Activated CD4-positive, alpha-beta memory T cell treated with anti-CD3 and anti-CD28 coated beads, Interleukin-2, amount 10 ng/mL, durations not matched to agents 7 days and 5 days (primary cell): ENCODE results near the gene PCNT. TPM values are rescaled to one million over a fixed set of nuclear protein-coding genes. Genes with fewer than 3 reads are reported as not detected.
A peak's percentile ranks its signal among the peaks of the same experiment; 100 is the strongest.
"Not testable (repeated sequence)": the region's sequence is repeated elsewhere in the genome, so short reads cannot be mapped to it uniquely, and the experiment has no call there.

Experiments
- CTCF ChIA-PET: fragments of 350-600 bp; sonication (Branson Sonifier 250); formaldehyde crosslinking; loops from one replicate; lab custom pipeline; 2021; ENCODE audit warnings: antibody characterized with exemption, inconsistent platforms; lab: Charles Lee
- POLR2A ChIA-PET: fragments of 350-600 bp; sonication (Branson Sonifier 250); formaldehyde crosslinking; loops from one replicate; lab custom pipeline; 2021; ENCODE audit warnings: antibody characterized with exemption; lab: Charles Lee
- DNase-seq: peaks from one replicate; pipeline ENCODE4 v3.0.0-alpha.2; 2020
- H3K27ac Mint-ChIP-seq: one replicate; pipeline ENCODE4 v1.8.0; 2021; ENCODE audit warnings: mild to moderate bottlenecking, mixed read lengths
- H3K27me3 Mint-ChIP-seq: one replicate; pipeline ENCODE4 v1.8.0; 2021; ENCODE audit warnings: mixed read lengths
- H3K36me3 Mint-ChIP-seq: one replicate; pipeline ENCODE4 v1.8.0; 2021; ENCODE audit warnings: low read depth, mixed read lengths
- H3K4me1 Mint-ChIP-seq: one replicate; pipeline ENCODE4 v1.8.0; 2021; ENCODE audit warnings: mixed read lengths
- H3K4me3 Mint-ChIP-seq: one replicate; pipeline ENCODE4 v1.8.0; 2021; ENCODE audit warnings: mild to moderate bottlenecking, mixed read lengths
- H3K9me3 Mint-ChIP-seq: one replicate; pipeline ENCODE4 v1.8.0; 2021; ENCODE audit warnings: mixed read lengths
- total RNA-seq, 2 experiments: library from RNA; stranded (reverse); gene quantifications; one replicate each; pipeline ENCODE4 v1.2.3, GENCODE V29; 2021

The PCNT gene
- total RNA-seq, 2 experiments from 2014 or later, result 63.7 to 63.9 TPM

DNA sequence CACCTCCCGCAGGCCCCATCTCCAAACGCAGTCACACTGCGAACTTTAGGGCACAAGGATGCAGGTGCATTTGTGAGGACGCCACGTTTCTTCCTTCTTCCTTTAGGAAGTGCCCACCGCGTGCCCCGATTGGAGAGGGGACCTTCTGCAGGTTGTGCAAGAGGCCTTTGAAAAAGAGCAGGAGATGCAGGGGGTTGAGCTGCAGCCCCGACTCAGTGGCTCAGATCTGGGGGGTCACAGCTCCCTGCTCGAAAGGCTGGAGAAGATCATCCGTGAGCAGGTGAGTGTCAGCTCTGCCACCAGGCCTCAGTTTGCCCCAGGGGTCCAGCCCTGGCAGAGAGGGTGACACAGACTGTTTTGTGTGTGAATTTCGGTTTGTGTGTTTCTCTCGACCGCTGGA, 103.6 kb downstream of the PCNT start:
- H3K27me3 Mint-ChIP-seq, result no peaks in the 10 kb centered on the region
- ChIA-PET CTCF (no interaction called here), POLR2A (no interaction called here)
- peaks cover 19% of the 10 kb centered on the region for H3K4me1 Mint-ChIP-seq
- peaks cover 29% of the 10 kb centered on the region for H3K36me3 Mint-ChIP-seq
- H3K4me3 Mint-ChIP-seq, result no peak overlapping the region
- no peak overlapping the region for H3K27ac Mint-ChIP-seq
- no peaks in the 10 kb centered on the region for H3K9me3 Mint-ChIP-seq
- no peak for DNase-seq

DNA sequence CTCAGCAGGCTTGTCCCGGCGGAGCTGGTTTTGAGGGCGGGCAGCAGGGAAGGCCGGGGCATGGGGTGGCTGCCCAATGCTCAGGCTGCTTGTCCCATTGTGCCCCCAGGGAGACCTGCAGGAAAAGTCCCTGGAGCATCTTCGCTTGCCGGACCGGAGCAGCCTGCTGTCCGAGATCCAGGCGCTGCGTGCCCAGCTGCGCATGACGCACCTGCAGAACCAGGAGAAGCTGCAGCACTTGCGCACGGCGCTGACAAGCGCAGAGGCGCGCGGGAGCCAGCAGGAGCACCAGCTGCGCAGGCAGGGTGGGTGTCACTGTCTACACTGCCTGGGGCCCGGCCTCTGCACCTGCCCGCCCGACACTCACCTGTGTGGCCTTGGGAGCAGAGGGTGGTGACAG, 104.3 kb downstream of the PCNT start:
- no peak for DNase-seq
- peaks cover 16% of the 10 kb centered on the region for H3K4me1 Mint-ChIP-seq
- H3K27me3 Mint-ChIP-seq, result no peaks in the 10 kb centered on the region
- H3K36me3 Mint-ChIP-seq, result peaks cover 29% of the 10 kb centered on the region
- CTCF ChIA-PET, result no interaction called here
- H3K9me3 Mint-ChIP-seq, result no peaks in the 10 kb centered on the region
- no peak overlapping the region for H3K4me3 Mint-ChIP-seq
- no peak overlapping the region for H3K27ac Mint-ChIP-seq
- POLR2A ChIA-PET, result no interaction called here

DNA sequence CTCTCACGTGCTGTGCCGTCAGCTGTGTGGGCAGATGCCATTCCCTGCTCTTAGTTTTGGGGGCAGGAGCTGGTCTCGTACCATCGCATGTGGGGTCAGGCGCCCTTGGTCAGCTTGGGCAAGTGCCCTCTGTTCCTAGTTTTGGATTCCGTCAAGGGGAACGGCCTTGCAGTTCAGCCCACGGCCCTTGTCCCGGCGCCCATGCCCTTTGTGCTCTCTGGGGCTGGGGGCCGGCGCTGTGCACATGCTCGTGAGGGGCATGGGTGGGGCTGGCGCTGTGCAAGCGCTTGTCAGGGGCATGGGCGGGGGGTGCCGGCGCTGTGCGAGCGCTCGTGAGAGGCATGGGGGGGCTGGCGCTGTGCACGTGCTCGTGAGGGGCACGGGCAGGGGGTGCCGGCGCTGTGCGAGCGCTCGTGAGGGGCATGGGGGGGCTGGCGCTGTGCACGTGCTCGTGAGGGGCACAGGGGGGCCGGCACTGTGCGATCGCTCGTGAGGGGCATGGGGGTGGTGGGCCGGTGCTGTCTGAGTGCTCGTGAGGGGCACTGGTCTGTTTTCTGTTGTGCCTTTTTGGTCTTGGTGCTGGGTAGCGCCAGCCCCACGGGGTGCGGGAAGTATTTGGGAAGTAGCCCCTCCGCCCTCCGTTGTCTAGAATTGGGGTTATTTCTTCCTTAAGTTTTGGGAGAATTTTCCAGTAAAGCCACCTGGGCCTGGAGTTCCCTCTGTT, 105.2 kb downstream of the PCNT start:
- Mint-ChIP-seq H3K27ac (no peak overlapping the region), H3K27me3 (no peaks in the 10 kb centered on the region), H3K4me3 (no peak overlapping the region), H3K9me3 (no peaks in the 10 kb centered on the region), H3K4me1 (peaks cover 13% of the 10 kb centered on the region), H3K36me3 (peaks cover 29% of the 10 kb centered on the region)
- ChIA-PET POLR2A (no interaction called here), CTCF (no interaction called here)
- no peak for DNase-seq

DNA sequence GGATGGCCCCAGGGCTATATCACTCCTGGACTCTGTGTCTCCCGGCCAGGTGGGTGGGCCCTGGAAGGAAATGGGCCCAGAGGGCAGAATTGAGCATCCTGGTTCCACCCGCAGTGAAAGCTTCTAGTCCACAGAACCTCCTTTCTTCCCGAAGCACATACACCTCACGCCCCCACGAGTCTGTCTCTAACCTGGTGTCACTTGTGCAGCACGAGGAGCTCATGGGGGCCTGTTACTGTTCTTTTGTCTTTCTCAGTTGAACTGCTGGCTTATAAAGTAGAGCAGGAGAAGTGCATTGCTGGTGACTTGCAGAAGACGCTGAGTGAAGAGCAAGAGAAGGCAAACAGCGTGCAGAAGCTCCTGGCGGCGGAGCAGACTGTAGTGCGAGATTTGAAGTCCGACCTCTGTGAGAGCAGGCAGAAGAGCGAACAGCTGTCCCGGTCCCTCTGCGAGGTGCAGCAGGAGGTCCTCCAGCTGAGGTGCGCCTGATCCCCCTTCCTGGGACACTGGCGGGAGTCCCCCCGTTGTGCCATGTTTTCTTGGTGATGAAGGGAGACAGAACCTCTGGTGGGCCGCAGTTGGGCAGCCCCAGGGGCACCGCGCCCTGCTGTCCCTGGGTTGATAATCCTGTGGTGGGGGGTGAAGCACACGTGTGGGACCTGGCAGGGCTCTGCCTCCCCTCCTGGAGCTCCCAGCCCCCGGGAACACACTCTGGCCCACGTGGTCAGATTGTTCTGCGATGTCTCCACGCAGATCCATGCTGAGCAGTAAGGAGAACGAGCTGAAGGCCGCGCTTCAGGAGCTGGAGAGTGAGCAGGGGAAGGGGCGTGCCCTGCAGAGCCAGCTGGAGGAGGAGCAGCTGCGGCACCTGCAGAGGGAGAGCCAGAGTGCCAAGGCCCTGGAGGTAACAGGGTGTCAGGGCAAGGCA, 106.1 kb downstream of the PCNT start:
- Mint-ChIP-seq H3K36me3 (peaks cover 36% of the 10 kb centered on the region), H3K4me3 (no peak overlapping the region), H3K4me1 (peaks cover 7% of the 10 kb centered on the region), H3K27ac (no peak overlapping the region), H3K27me3 (no peaks in the 10 kb centered on the region), H3K9me3 (no peaks in the 10 kb centered on the region)
- POLR2A ChIA-PET, result no interaction called here
- no peak for DNase-seq
- CTCF ChIA-PET, result no interaction called here

DNA sequence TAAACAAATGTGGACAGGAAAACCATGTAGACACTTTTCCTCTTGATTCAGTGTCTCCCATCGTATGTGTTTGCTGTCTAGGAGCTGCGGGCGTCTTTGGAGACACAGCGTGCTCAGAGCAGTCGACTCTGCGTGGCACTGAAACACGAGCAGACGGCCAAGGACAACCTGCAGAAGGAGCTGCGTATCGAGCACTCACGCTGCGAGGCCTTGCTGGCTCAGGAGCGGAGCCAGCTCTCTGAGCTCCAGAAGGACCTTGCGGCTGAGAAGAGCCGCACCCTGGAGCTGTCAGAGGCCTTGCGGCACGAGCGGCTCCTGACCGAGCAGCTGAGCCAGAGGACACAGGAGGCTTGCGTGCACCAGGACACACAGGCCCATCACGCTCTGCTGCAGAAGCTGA, 107.5 kb downstream of the PCNT start:
- Mint-ChIP-seq H3K27ac (no peak overlapping the region), H3K27me3 (no peaks in the 10 kb centered on the region), H3K9me3 (no peaks in the 10 kb centered on the region), H3K4me3 (no peak overlapping the region), H3K36me3 (peaks cover 40% of the 10 kb centered on the region), H3K4me1 (no peaks in the 10 kb centered on the region)
- DNase-seq, result no peak
- CTCF ChIA-PET, result no interaction called here
- POLR2A ChIA-PET, result interaction anchor here (1.1 kb wide), 1 partner anchor 26 kb away, joined by 3 read pairs; no protein-coding TSS in a partner anchor

DNA sequence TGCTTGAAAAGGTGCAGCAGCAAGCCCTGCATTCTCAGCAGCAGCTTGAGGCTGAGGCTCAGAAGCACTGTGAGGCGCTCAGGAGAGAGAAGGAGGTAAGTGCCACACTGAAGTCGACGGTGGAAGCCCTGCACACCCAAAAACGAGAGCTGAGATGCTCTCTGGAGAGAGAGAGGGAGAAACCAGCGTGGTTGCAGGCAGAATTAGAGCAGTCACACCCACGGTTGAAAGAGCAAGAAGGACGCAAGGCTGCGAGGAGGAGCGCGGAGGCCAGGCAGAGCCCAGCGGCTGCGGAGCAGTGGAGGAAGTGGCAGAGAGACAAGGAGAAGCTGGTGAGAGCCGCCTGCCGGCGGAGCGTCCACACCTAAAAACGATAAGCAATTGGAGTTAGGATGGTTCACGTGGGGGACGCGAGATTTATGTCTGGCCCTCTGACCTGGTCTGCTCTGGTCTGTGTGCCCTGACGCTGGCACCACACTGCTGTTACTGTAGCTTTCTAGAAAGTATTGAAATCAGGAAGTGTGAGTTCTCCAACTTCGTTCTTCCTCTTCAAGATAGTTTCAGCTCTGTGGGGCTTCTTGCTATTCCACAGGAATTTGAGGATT, 108.0 kb downstream of the PCNT start:
- no peak overlapping the region for H3K4me3 Mint-ChIP-seq
- peaks cover 45% of the 10 kb centered on the region for H3K36me3 Mint-ChIP-seq
- ChIA-PET CTCF (no interaction called here), POLR2A (interaction anchor here (1.1 kb wide), 1 partner anchor 26 kb away, joined by 3 read pairs; no protein-coding TSS in a partner anchor)
- no peaks in the 10 kb centered on the region for H3K9me3 Mint-ChIP-seq
- H3K4me1 Mint-ChIP-seq, result no peaks in the 10 kb centered on the region
- H3K27ac Mint-ChIP-seq, result no peak overlapping the region
- DNase-seq, result no peak
- no peaks in the 10 kb centered on the region for H3K27me3 Mint-ChIP-seq

DNA sequence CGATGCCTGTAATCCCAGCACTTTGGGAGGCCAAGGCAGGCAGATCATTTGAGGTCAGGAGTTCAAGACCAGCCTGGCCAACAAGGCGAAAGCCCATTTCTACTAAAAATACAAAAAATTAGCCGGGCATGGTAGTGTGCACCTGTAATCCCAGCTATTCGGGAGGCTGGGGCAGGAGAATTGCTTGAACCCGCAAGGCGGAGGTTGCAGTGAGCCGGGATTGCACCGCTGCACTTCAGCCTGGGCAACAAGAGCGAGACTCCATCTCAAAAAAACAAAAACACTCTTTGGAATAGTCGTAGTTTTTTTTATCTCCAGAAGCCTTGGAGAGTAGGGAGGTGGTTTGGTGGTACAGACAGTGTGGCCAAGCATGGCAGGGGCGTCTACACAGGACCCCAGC, 109.2 kb downstream of the PCNT start:
- ChIA-PET CTCF (interaction anchor here (1.7 kb wide), 1 partner anchor 290 kb away, joined by 3 read pairs; no protein-coding TSS in a partner anchor), POLR2A (interaction anchor here (2.0 kb wide), 1 partner anchor 24 kb away, joined by 6 read pairs; no protein-coding TSS in a partner anchor)
- H3K27me3 Mint-ChIP-seq, H3K27ac Mint-ChIP-seq, H3K4me1 Mint-ChIP-seq, H3K9me3 Mint-ChIP-seq, H3K4me3 Mint-ChIP-seq, DNase-seq: not testable (repeated sequence)
- H3K36me3 Mint-ChIP-seq, result peaks cover 52% of the 10 kb centered on the region

DNA sequence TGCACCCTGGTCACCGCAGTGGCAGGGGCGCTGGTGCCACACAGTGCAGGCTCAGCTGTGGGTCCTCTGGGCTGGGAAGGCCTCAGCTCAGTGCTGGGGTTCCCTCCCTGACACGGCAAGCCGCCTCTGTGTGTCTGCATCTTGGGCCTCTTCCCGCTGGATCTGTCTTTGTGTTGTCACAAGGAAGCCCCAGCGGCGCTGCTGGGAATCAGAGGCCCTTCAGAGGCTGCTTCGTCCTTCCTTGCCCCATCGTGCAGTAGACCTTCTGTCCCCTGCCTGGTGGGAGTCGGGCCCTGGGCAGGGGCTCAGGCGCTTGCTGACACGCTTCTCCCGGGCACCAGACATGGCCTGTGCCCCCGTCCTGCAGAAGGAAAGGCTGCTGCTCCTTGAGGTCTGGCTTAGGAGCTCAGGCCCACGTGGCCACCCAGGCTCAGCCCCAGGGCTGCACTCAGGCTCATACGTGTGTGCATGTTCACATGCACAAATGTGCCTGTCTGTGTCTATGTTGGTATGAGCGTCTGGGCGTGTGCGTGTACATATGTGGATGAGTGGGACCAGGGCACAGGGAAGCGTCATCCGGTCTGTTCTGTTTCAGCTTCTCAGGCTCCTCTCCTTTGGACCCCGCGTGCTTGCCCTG, 110.5 kb downstream of the PCNT start:
- no peaks in the 10 kb centered on the region for H3K9me3 Mint-ChIP-seq
- CTCF ChIA-PET, result interaction anchor here (1.7 kb wide), 1 partner anchor 291 kb away, joined by 3 read pairs; no protein-coding TSS in a partner anchor
- H3K4me1 Mint-ChIP-seq, result no peaks in the 10 kb centered on the region
- H3K4me3 Mint-ChIP-seq, result no peak overlapping the region
- no peak overlapping the region for H3K27ac Mint-ChIP-seq
- H3K27me3 Mint-ChIP-seq, result no peaks in the 10 kb centered on the region
- no peak for DNase-seq
- H3K36me3 Mint-ChIP-seq, result peaks cover 60% of the 10 kb centered on the region
- POLR2A ChIA-PET, result interaction anchor here (2.0 kb wide), 1 partner anchor 23 kb away, joined by 6 read pairs; no protein-coding TSS in a partner anchor

DNA sequence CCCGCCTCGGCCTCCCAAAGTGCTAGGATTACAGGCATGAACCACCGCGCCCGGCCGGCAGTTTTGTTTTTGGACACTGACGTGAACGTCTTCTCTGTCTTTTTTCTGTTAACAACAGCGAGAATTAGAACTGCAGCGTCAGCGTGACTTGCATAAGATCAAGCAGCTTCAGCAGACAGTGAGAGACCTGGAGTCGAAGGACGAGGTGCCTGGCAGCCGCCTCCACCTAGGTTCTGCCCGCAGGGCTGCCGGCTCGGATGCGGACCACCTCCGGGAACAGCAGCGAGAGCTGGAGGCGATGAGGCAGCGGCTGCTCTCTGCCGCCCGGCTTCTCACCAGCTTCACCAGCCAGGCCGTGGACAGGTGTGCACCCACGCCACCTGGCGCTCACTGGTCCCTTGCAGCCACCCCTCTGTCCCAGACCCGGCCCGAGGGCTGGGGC, 111.9 kb downstream of the PCNT start:
- Mint-ChIP-seq H3K9me3 (no peaks in the 10 kb centered on the region), H3K4me1 (peaks cover 1% of the 10 kb centered on the region), H3K27ac (no peak overlapping the region), H3K27me3 (no peaks in the 10 kb centered on the region), H3K4me3 (no peak overlapping the region), H3K36me3 (peaks cover 66% of the 10 kb centered on the region)
- ChIA-PET POLR2A (no interaction called here), CTCF (no interaction called here)
- DNase-seq, result no peak

DNA sequence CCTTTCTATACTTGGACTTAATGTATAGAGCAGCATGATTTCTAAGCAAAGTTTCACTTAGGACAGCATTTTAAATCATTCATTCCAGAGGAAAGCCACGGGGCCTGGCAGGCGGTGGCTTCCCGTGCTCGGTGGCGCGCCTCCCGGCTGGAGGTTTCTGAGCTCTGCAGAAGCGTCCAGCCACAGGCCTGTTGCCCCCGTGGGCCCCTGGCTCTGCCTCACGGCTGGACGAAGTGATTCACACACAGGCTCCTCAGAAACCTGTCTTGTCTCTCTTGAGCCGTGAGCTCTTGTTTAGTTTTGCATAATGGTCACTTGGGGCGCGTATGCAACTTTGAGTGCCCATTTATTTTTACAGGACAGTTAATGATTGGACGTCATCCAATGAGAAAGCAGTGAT, 112.7 kb downstream of the PCNT start:
- no peak overlapping the region for H3K4me3 Mint-ChIP-seq
- H3K36me3 Mint-ChIP-seq, result peaks cover 65% of the 10 kb centered on the region
- ChIA-PET CTCF (no interaction called here), POLR2A (no interaction called here)
- no peaks in the 10 kb centered on the region for H3K27me3 Mint-ChIP-seq
- no peak for DNase-seq
- H3K4me1 Mint-ChIP-seq, result peaks cover 1% of the 10 kb centered on the region
- H3K9me3 Mint-ChIP-seq, result no peaks in the 10 kb centered on the region
- no peak overlapping the region for H3K27ac Mint-ChIP-seq

DNA sequence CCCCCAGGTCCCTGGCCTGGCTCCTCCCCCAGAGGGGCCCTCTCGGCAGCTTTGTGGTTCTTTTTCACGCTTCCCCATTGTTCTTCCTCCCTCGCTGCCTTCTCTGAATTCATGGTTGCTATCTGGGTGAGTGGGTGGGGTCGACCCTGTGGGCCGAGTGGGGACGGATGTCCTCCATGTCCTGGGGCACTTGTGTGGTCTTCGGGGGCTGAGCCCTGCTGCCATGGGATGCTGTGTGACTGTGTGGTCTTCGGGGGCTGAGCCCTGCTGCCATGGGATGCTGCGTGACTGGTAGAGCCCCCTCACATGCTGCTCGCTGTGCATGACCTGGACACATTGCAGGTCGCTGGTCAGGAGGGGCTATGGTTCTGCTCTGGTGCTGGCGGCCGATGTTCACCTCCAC, 113.1 kb downstream of the PCNT start:
- peaks cover 1% of the 10 kb centered on the region for H3K4me1 Mint-ChIP-seq
- no peaks in the 10 kb centered on the region for H3K9me3 Mint-ChIP-seq
- ChIA-PET POLR2A (no interaction called here), CTCF (no interaction called here)
- no peak for DNase-seq
- H3K27me3 Mint-ChIP-seq, result no peaks in the 10 kb centered on the region
- peaks cover 64% of the 10 kb centered on the region for H3K36me3 Mint-ChIP-seq
- H3K27ac Mint-ChIP-seq, result peak overlapping the region; percentile 23
- no peak overlapping the region for H3K4me3 Mint-ChIP-seq

DNA sequence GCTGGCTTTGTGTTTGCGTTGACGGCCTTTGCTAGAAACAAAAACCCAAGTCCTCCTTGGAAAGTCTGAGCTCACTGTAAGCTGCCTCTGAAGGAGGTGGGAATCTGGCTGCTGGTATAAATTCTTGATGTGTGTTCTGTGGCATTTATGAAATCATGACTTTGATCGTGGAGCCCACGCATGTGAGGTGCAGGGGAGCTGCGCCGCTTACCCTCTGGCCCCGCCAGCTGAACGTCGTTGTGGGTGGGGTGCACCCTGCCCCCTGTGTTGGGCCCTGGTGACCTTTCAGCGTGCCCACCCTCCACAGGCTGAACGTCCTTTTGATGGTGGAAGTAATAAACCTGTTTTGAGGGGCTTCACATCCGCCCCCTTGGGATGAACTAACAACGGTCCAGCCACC, 113.6 kb downstream of the PCNT start:
- no peak overlapping the region for H3K27ac Mint-ChIP-seq
- H3K27me3 Mint-ChIP-seq, result no peaks in the 10 kb centered on the region
- ChIA-PET POLR2A (no interaction called here), CTCF (no interaction called here)
- H3K4me3 Mint-ChIP-seq, result no peak overlapping the region
- DNase-seq, result no peak
- H3K36me3 Mint-ChIP-seq, result peaks cover 64% of the 10 kb centered on the region
- no peaks in the 10 kb centered on the region for H3K9me3 Mint-ChIP-seq
- H3K4me1 Mint-ChIP-seq, result peaks cover 1% of the 10 kb centered on the region
